H1 (cell line): ENCODE measurements around the gene RNF208.

ENCODE experiments used
- EZH2 ChIP-seq: fragments of 200-600 bp; sonication (generic); IDR thresholded peaks from 2 replicates; pipeline ENCODE4 v1.7.1; 2012; ENCODE audit warnings: low read depth, mild to moderate bottlenecking, moderate library complexity, low read length, inconsistent platforms; ENCODE audit not compliant: severe bottlenecking
- GABPA ChIP-seq: IDR thresholded peaks from 2 replicates; pipeline ENCODE4 v1.6.1; 2011; ENCODE audit warnings: mild to moderate bottlenecking, low read length, moderate library complexity, borderline replicate concordance; ENCODE audit not compliant: insufficient read depth
- GTF2F1 ChIP-seq: IDR thresholded peaks from 2 replicates; pipeline ENCODE4 v1.6.1; 2012; ENCODE audit warnings: low read depth, low read length, improper control_type of control experiment, borderline replicate concordance
- PHF8 ChIP-seq: fragments of 200-600 bp; sonication (generic); conservative IDR thresholded peaks from 2 replicates; pipeline ENCODE4 v1.7.1; 2012; ENCODE audit warnings: low read depth, mild to moderate bottlenecking, inconsistent platforms, low read length, moderate library complexity
- POLR2A ChIP-seq, 2 experiments: IDR thresholded peaks; 1 replicate in 1 of 2; 2 replicates in 1 of 2; pipeline ENCODE4 v1.6.1; 2011; ENCODE audit warnings: low read depth in 2 of 2, low read length in 2 of 2, mild to moderate bottlenecking in 2 of 2; ENCODE audit errors: control extremely low read depth in 1 of 2
- TAF7 ChIP-seq: optimal IDR thresholded peaks from 2 replicates; pipeline ENCODE3; 2011; ENCODE audit warnings: low read depth, mild to moderate bottlenecking, inconsistent platforms, low read length, moderate library complexity, borderline replicate concordance
- TF ChIP-seq, protein P1 (sequence below), 3 experiments: IDR thresholded peaks; 1 replicate in 2 of 3; 2 replicates in 1 of 3; pipeline versions ENCODE4 v1.5.1 to v1.6.1; 2011; ENCODE audit warnings: low read length in 3 of 3, mild to moderate bottlenecking in 3 of 3, inconsistent platforms in 2 of 3, low read depth in 1 of 3, moderate library complexity in 1 of 3; ENCODE audit not compliant: insufficient read depth in 1 of 3; ENCODE audit errors: control extremely low read depth in 1 of 3

DNA sequence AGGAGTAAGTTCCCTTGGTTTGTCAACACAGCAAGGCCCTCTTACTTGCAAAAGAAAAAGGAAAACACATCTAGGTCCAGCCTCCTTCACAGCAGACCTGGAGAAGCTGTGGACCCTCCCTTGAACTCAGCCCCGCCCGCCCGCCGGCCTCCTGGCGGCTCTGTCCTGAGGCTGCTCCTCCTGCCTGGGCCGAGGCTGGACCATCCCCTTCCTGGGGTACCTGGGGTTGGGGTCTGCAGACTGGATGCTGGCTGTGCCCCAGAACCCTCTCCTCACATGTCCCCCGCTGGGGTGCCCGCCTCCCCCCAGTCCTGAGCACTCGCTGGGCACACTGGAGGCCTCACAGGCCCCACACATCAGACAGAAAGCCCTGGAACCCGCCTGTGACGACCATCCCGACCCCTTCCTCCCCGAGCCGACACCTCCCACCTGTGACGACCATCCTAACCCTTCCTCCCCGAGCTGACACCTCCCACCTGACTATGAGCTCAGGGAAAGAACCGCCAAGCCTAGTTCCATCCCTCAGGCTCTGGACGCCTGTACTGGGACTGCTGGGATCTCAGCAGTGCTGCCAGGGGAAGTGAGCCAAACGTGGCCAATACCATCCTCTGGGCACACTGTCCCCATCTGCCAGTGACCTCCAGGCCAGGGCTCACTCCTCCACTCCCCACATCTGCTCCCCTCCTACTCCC, 43.0 kb downstream of the RNF208 start:
- no peak for TF ChIP-seq GTF2F1
- TF ChIP-seq, protein P1, sequence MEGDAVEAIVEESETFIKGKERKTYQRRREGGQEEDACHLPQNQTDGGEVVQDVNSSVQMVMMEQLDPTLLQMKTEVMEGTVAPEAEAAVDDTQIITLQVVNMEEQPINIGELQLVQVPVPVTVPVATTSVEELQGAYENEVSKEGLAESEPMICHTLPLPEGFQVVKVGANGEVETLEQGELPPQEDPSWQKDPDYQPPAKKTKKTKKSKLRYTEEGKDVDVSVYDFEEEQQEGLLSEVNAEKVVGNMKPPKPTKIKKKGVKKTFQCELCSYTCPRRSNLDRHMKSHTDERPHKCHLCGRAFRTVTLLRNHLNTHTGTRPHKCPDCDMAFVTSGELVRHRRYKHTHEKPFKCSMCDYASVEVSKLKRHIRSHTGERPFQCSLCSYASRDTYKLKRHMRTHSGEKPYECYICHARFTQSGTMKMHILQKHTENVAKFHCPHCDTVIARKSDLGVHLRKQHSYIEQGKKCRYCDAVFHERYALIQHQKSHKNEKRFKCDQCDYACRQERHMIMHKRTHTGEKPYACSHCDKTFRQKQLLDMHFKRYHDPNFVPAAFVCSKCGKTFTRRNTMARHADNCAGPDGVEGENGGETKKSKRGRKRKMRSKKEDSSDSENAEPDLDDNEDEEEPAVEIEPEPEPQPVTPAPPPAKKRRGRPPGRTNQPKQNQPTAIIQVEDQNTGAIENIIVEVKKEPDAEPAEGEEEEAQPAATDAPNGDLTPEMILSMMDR (IDR thresholded peaks at IDR 0.05; ENCODE audit: control extremely low read depth in 1 of 3, insufficient read depth in 1 of 3, low read depth in 1 of 3, low read length in 3 of 3) = no peak
- no peak for TF ChIP-seq GABPA
- TF ChIP-seq TAF7 = no peak
- no peak for TF ChIP-seq EZH2
- TF ChIP-seq POLR2A (IDR thresholded peaks at IDR 0.05; ENCODE audit: control extremely low read depth in 1 of 2, low read depth in 2 of 2, low read length in 2 of 2) = no peak
- TF ChIP-seq PHF8 = no peak
